Measurements from ENCODE around the gene FCMR. TPM values are rescaled to one million over a fixed set of nuclear protein-coding genes. Genes with fewer than 3 reads are reported as not detected.

Gene FCMR
- total RNA-seq, 1 donor from 2014 or later: 1.3 TPM

DNA sequence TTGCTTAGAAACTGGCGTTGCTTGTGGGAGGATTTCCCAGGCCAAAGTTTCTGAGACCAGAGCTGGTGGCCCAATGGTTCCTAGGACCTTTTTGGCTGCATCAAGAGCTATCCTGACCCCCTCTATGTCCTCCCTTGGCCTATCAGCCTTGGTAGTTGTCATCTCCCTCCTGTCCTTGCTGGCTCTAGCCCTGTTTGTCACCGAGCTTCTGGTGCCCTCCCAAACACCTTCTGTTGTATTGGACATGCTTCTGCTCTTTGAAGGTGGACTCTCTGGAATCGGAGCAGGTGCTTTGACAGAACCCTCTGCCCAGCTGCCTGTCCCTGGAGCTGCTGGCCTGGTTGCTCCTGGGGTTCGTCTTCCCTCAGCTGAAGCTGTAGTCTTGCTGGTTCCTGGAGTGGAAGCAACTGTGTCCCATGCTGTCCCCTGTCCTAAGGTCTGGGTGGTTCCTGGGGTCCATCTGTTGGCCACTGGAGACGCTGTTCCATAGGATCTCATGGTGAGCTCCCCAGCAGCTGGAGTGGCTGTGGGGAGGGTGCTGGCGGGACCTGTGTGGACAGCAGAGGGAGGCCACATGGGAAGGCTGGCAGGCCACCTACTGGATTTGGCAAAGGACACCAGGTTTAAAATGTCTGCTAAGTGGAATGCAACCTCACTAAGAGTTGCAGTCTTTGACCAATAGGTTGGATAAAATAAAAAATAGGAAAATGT lies 39.1 kb upstream of the FCMR start:
- H3K9me3 ChIP-seq: no peaks in the 10 kb centered on the region
- H3K4me1 ChIP-seq: no peaks in the 10 kb centered on the region
- H3K27me3 ChIP-seq: no peaks in the 10 kb centered on the region
- no peak overlapping the region for H3K4me3 ChIP-seq
- TF ChIP-seq, protein P1, sequence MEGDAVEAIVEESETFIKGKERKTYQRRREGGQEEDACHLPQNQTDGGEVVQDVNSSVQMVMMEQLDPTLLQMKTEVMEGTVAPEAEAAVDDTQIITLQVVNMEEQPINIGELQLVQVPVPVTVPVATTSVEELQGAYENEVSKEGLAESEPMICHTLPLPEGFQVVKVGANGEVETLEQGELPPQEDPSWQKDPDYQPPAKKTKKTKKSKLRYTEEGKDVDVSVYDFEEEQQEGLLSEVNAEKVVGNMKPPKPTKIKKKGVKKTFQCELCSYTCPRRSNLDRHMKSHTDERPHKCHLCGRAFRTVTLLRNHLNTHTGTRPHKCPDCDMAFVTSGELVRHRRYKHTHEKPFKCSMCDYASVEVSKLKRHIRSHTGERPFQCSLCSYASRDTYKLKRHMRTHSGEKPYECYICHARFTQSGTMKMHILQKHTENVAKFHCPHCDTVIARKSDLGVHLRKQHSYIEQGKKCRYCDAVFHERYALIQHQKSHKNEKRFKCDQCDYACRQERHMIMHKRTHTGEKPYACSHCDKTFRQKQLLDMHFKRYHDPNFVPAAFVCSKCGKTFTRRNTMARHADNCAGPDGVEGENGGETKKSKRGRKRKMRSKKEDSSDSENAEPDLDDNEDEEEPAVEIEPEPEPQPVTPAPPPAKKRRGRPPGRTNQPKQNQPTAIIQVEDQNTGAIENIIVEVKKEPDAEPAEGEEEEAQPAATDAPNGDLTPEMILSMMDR (IDR thresholded peaks at IDR 0.05): no peak
- intact Hi-C loops (cut with DNase I): no loop called here
- no peak overlapping the region for H3K27ac ChIP-seq
- DNase-seq (ENCODE audit: low spot score in 2 of 2): no peak
- no peaks in the 10 kb centered on the region for H3K36me3 ChIP-seq

DNA sequence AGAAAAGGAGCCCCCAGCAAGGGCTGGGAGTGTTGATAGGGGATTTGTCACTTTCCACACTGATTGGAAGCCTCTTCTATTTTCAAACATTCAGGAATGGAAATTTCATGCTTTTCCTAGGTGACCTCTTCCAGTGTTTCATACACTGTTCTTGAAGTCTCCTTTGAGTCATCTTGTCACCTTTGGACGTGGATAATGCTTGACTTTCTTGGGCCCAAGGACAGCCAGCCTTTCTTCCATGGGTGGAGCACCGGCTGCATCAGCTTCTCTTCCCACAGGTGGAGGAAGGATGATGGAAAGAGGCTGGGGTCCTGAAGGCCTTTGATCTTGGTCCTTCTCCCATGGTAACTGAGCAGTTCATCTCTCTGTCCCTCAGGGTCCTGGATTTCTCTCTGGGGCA lies 36.4 kb upstream of the FCMR start:
- no peak overlapping the region for H3K4me3 ChIP-seq
- intact Hi-C loops (cut with DNase I): no loop called here
- TF ChIP-seq, protein P1 (IDR thresholded peaks at IDR 0.05): no peak
- DNase-seq (ENCODE audit: low spot score in 2 of 2): no peak
- no peaks in the 10 kb centered on the region for H3K9me3 ChIP-seq
- no peak overlapping the region for H3K27ac ChIP-seq
- no peaks in the 10 kb centered on the region for H3K4me1 ChIP-seq
- no peaks in the 10 kb centered on the region for H3K27me3 ChIP-seq
- H3K36me3 ChIP-seq: no peaks in the 10 kb centered on the region

DNA sequence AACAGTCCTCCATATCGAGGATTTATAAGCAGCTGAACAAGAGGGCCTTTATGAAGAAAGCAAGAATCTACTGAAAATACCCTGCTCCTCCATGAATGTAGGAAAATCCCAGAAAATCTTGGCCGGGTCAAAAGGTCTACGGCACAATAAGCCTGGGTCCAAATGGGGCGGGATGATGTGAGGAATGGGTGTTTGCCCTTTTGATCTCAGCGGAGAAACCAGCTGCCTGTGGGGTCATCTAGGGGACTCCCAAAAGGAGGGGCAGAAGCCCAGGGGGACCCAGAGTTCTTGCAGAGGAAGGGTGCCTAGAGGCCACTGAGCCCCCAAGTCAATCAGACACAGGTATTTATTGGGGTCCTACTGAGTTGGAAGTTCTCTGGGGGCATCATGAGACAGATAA lies 35.9 kb upstream of the FCMR start:
- intact Hi-C loops (cut with DNase I): no loop called here
- TF ChIP-seq, protein P1 (IDR thresholded peaks at IDR 0.05): no peak
- H3K36me3 ChIP-seq: no peaks in the 10 kb centered on the region
- no peak overlapping the region for H3K4me3 ChIP-seq
- H3K9me3 ChIP-seq: no peaks in the 10 kb centered on the region
- no peaks in the 10 kb centered on the region for H3K4me1 ChIP-seq
- no peaks in the 10 kb centered on the region for H3K27me3 ChIP-seq
- no peak for DNase-seq (ENCODE audit: low spot score in 2 of 2)
- no peak overlapping the region for H3K27ac ChIP-seq

DNA sequence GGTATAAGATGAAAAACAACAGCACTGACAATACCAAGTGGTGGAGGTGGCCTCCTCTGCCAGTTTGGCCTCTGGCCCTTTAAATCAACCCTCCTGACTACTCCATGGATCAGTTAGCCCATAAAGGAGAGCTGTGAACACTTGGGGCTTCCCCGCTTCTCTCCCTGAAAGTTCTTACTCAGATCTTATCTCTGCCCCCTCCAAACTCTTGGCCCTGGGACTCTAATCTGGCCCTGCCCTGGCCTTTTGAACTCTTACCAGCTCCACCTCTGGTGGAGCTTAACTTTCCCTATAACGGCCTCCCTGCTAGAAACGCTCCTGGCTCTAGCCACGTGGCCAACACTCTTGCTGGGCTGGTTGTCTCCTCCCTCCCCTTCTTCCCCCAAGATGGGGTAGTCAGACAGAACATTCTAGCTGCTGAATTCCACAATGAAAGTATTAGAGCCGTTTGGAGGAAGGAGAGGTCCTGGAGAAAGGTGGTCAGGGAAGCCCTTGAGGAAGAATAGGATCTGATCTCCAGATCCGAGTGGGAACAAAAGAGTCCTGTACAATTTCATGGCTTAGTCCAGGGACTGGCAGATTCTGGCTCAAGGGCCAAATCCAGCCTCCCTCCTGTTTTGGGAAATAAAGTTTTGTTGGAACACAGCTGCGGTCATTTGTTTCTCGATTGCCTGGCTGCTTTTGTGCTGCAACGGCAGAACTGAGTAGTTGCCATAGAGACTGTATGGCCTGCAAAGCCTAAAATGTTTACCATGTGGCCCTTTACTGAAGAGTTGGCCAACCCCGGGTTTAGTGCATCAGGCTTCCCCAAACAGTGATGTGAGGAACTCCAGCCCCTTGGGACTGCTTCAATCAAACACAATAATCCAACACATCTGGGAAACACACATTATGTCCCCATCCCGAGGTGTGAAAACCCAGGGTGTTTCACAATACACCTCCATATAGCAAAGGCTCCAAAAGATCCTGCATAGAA lies 34.0 kb upstream of the FCMR start:
- TF ChIP-seq, protein P1 (IDR thresholded peaks at IDR 0.05): no peak
- H3K4me1 ChIP-seq: no peaks in the 10 kb centered on the region
- H3K36me3 ChIP-seq: no peaks in the 10 kb centered on the region
- H3K4me3 ChIP-seq: no peak overlapping the region
- no peak overlapping the region for H3K27ac ChIP-seq
- DNase-seq (ENCODE audit: low spot score in 2 of 2): no peak
- intact Hi-C loops (cut with DNase I): no loop called here
- H3K9me3 ChIP-seq: no peaks in the 10 kb centered on the region
- no peaks in the 10 kb centered on the region for H3K27me3 ChIP-seq

DNA sequence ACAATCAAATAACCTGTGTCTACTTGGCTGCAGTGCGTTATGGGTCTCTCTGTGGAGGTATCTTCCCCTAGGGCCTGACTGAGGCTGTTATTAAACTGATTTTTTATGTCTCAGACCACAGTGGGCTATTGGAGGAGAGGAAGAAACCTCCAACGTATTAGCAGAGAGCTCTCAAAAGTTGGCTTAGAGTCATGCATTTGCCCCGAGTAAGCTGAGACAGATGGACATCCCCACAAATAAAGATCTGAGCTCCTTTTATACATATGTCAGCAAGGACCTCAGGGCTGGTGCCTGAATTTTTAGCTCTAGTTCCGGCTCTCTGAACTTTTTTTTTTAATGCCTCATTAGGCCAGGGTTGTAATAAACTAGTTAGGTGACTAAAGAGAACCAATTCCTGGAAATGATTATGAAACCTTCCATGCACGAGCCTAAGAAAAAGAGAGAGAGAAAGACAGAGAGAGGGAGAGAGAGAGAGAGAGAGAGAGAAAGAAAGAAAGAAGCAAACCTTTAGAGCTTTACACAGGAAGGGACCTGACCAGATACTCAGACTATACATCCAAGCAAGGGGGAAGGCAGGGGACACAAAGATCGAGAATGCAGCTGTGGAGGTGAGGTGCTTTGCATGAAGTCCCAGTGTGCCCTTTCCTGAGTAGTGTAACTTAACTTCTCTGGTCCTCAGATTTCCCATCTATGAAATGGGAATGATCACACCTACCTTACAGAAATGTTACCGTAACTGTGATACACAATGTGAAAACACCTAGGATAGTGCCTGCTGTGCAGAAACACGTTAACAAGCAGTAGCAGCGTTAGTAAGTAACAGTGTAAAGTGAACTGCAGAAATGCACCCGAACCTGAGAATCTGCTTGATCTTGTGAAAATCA lies 33.0 kb upstream of the FCMR start:
- no peaks in the 10 kb centered on the region for H3K36me3 ChIP-seq
- H3K27ac ChIP-seq: no peak overlapping the region
- intact Hi-C loops (cut with DNase I): no loop called here
- no peaks in the 10 kb centered on the region for H3K9me3 ChIP-seq
- TF ChIP-seq, protein P1 (IDR thresholded peaks at IDR 0.05): no peak
- H3K27me3 ChIP-seq: no peaks in the 10 kb centered on the region
- DNase-seq (ENCODE audit: low spot score in 2 of 2): no peak
- no peak overlapping the region for H3K4me3 ChIP-seq
- H3K4me1 ChIP-seq: no peaks in the 10 kb centered on the region
